ENCODE results near the gene OSER1.
A peak's percentile ranks its signal among the peaks of the same experiment; 100 is the strongest.

The OSER1 gene

GRCh38 chr20:44211177-44212039 lies 837 bp upstream of the OSER1 start:
- Histone ChIP-seq H3K4me3 (ENCODE audit: control insufficient read depth in 1 of 7, extremely low read depth in 1 of 7, insufficient read depth in 4 of 7, low read depth in 2 of 7, low read length in 6 of 7) (peak overlapping the region; percentile 75 to 98 (median 93)), H3K4me1 (ENCODE audit: control extremely low read depth in 1 of 4, control insufficient read depth in 4 of 4, insufficient read depth in 4 of 4, low read length in 3 of 4) (peaks cover 30 to 49% (median 36%) of the 10 kb centered on the region in 4 experiments), H3K27me3 (replicated peaks in 2 of 5; ENCODE audit: control insufficient read depth in 4 of 5, insufficient read depth in 5 of 5, low read length in 4 of 5) (no peaks in the 10 kb centered on the region), H3K36me3 (ENCODE audit: control insufficient read depth in 4 of 4, insufficient read depth in 4 of 4, low read length in 3 of 4) (peaks cover 0 to 1% (median under 1%) of the 10 kb centered on the region in 4 experiments), H3K9me3 (ENCODE audit: control extremely low read depth in 1 of 5, control insufficient read depth in 4 of 5, insufficient read depth in 2 of 5, low read depth in 1 of 5, low read length in 4 of 5) (no peaks in the 10 kb centered on the region), H3K27ac (ENCODE audit: insufficient read depth in 1 of 2, low read depth in 1 of 2, low read length in 2 of 2, poor library complexity in 1 of 2, severe bottlenecking in 2 of 2) (peak overlapping the region; percentile 95 to 96)
- CTCF ChIA-PET: interaction anchor here (0.9 to 9.2 kb wide), 4 partner anchors 15 to 249 kb away, joined by 3 to 166 read pairs (median 31); partner anchors contain the start of gene FITM2
- DNase-seq: peak; percentile 34 to 65 (median 49)
- POLR2A ChIA-PET: interaction anchor here (0.7 kb wide), 1 partner anchor 299 kb away, joined by 3 read pairs; no protein-coding TSS in a partner anchor
- WGBS (ENCODE audit: insufficient coverage): 0% methylated on average over 12 of the region's 24 CpGs

- no peaks in the 10 kb centered on the region for H3K27me3 ChIP-seq (replicated peaks in 2 of 5; ENCODE audit: control insufficient read depth in 4 of 5, insufficient read depth in 5 of 5, low read length in 4 of 5)
- ChIA-PET CTCF (interaction anchor here (0.8 to 1.9 kb wide), 2 partner anchors 14 kb away, joined by 3 to 8 read pairs; no protein-coding TSS in a partner anchor), POLR2A (interaction anchor here (0.6 to 0.7 kb wide), 3 partner anchors 9 to 417 kb away, joined by 3 to 6 read pairs (median 5); partner anchors contain the start of gene TTPAL)
- H3K36me3 ChIP-seq (ENCODE audit: control insufficient read depth in 4 of 4, insufficient read depth in 4 of 4, low read length in 3 of 4): peaks cover 8 to 14% (median 13%) of the 10 kb centered on the region in 4 experiments
- peak overlapping the region; percentile 86 to 98 (median 94) for H3K4me3 ChIP-seq (ENCODE audit: control insufficient read depth in 1 of 7, extremely low read depth in 1 of 7, insufficient read depth in 4 of 7, low read depth in 2 of 7, low read length in 6 of 7)
- WGBS (ENCODE audit: insufficient coverage): 0% methylated on average over 29 of the region's 31 CpGs
- H3K4me1 ChIP-seq (ENCODE audit: control extremely low read depth in 1 of 4, control insufficient read depth in 4 of 4, insufficient read depth in 4 of 4, low read length in 3 of 4): peaks cover 30 to 47% (median 36%) of the 10 kb centered on the region in 4 experiments
- H3K27ac ChIP-seq (ENCODE audit: insufficient read depth in 1 of 2, low read depth in 1 of 2, low read length in 2 of 2, poor library complexity in 1 of 2, severe bottlenecking in 2 of 2): peak overlapping the region; percentile 88 to 96
- H3K9me3 ChIP-seq (ENCODE audit: control extremely low read depth in 1 of 5, control insufficient read depth in 4 of 5, insufficient read depth in 2 of 5, low read depth in 1 of 5, low read length in 4 of 5): no peaks in the 10 kb centered on the region
- peak in 2 of 3 donors; percentile 34 to 48 for DNase-seq
These were observed 725 bp downstream of the OSER1 start for GRCh38 chr20:44209686-44210405.

DNA sequence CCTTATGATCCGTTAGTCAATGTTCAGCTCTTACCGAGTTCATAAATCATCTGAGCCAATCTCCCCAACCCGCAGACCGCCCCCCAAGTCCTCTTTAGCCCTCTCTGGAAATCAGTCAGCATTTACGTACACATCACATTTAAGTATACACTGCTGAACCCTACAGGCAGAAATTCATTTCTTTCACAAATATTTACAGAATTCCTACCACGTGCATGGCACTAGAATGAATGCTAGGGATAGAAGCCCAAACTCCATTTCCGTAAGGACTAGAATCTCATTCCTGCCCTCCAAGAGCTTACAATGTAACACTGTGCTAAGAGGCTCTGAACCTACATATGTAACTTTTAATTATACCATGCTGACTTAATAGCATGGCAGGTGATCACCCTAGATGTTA lies 1.8 kb downstream of the OSER1 start:
- peak; percentile 52 to 88 (median 83) for DNase-seq
- Histone ChIP-seq H3K27ac (ENCODE audit: insufficient read depth in 1 of 2, low read depth in 1 of 2, low read length in 2 of 2, poor library complexity in 1 of 2, severe bottlenecking in 2 of 2) (peak overlapping the region in 1 of 2 experiments; percentile 96), H3K27me3 (replicated peaks in 2 of 5; ENCODE audit: control insufficient read depth in 4 of 5, insufficient read depth in 5 of 5, low read length in 4 of 5) (no peaks in the 10 kb centered on the region), H3K9me3 (ENCODE audit: control extremely low read depth in 1 of 5, control insufficient read depth in 4 of 5, insufficient read depth in 2 of 5, low read depth in 1 of 5, low read length in 4 of 5) (no peaks in the 10 kb centered on the region), H3K36me3 (ENCODE audit: control insufficient read depth in 4 of 4, insufficient read depth in 4 of 4, low read length in 3 of 4) (peaks cover 10 to 21% (median 16%) of the 10 kb centered on the region in 4 experiments), H3K4me1 (ENCODE audit: control extremely low read depth in 1 of 4, control insufficient read depth in 4 of 4, insufficient read depth in 4 of 4, low read length in 3 of 4) (peaks cover 30 to 53% (median 37%) of the 10 kb centered on the region in 4 experiments), H3K4me3 (ENCODE audit: control insufficient read depth in 1 of 7, extremely low read depth in 1 of 7, insufficient read depth in 4 of 7, low read depth in 2 of 7, low read length in 6 of 7) (peak overlapping the region in 6 of 7 experiments; percentile 86 to 98 (median 94))
- CTCF ChIA-PET: interaction anchor here (0.7 to 1.9 kb wide), 5 partner anchors 8 to 253 kb away, joined by 3 to 8 read pairs (median 3); no protein-coding TSS in a partner anchor
- POLR2A ChIA-PET: no interaction called here
- 8% methylated on average over 6 of the region's 7 CpGs for WGBS (ENCODE audit: insufficient coverage)

DNA sequence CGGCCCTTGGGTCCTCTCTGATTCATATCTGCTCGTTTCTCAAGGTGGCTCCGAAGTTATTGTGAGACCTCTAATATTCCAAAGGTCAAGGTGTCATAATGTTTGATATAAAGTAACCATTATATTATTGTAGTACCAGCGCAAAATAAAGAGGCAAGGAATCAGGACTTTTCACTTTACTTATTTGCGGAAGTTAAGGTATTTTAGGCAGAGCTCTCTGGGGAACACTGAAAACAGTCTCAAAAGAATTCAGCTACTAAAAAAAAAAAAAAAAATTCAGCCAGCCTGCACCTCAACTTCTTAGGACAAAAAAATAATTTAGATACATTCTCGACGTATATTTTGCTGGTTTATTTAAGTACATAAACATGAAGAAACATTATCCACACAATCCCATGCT lies 2.4 kb downstream of the OSER1 start:
- Histone ChIP-seq H3K27ac (ENCODE audit: insufficient read depth in 1 of 2, low read depth in 1 of 2, low read length in 2 of 2, poor library complexity in 1 of 2, severe bottlenecking in 2 of 2) (peak overlapping the region in 1 of 2 experiments; percentile 96), H3K36me3 (ENCODE audit: control insufficient read depth in 4 of 4, insufficient read depth in 4 of 4, low read length in 3 of 4) (peaks cover 11 to 21% (median 16%) of the 10 kb centered on the region in 4 experiments), H3K9me3 (ENCODE audit: control extremely low read depth in 1 of 5, control insufficient read depth in 4 of 5, insufficient read depth in 2 of 5, low read depth in 1 of 5, low read length in 4 of 5) (no peaks in the 10 kb centered on the region), H3K4me3 (ENCODE audit: control insufficient read depth in 1 of 7, extremely low read depth in 1 of 7, insufficient read depth in 4 of 7, low read depth in 2 of 7, low read length in 6 of 7) (peak overlapping the region in 6 of 7 experiments; percentile 26 to 98 (median 94)), H3K4me1 (ENCODE audit: control extremely low read depth in 1 of 4, control insufficient read depth in 4 of 4, insufficient read depth in 4 of 4, low read length in 3 of 4) (peaks cover 30 to 53% (median 37%) of the 10 kb centered on the region in 4 experiments), H3K27me3 (replicated peaks in 2 of 5; ENCODE audit: control insufficient read depth in 4 of 5, insufficient read depth in 5 of 5, low read length in 4 of 5) (no peaks in the 10 kb centered on the region)
- WGBS (ENCODE audit: insufficient coverage): no CpG with 5 or more reads among the region's 7 CpGs
- DNase-seq: no peak
- CTCF ChIA-PET: interaction anchor here (0.6 to 1.9 kb wide), 6 partner anchors 9 to 396 kb away, joined by 3 to 8 read pairs (median 4); no protein-coding TSS in a partner anchor
- POLR2A ChIA-PET: no interaction called here

DNA sequence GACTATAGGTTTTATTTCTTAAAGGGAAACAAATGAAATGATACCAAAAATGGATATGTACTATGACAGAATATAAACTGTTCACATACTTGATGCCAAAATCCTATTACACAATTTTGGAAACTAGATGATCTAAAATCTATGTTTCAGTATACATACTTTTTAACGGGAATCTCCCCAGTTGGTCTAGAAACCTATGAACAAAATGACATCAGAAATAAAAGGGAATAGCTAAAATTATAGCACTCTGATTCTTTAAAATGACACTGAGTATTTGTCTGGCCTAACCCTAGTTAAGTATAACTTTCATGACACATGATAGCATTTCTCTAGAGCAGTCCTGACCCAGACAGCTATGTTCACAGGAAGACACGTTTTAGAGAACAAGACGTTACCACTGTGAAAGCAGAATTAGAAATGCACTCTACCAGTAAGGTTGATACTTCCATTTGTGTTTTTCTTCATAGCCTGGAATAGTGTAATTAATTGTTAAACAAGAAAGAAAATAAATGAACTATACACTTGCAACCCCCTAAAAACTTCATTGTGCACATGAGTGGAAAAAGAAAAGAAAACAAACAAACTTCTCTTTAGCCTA lies 3.3 kb downstream of the OSER1 start:
- ChIA-PET CTCF (interaction anchor here (0.7 to 1.4 kb wide), 3 partner anchors 10 to 18 kb away, joined by 3 to 4 read pairs (median 3); no protein-coding TSS in a partner anchor), POLR2A (interaction anchor here (0.7 kb wide), 1 partner anchor 763 kb away, joined by 3 read pairs; no protein-coding TSS in a partner anchor)
- Histone ChIP-seq H3K4me3 (ENCODE audit: control insufficient read depth in 1 of 7, extremely low read depth in 1 of 7, insufficient read depth in 4 of 7, low read depth in 2 of 7, low read length in 6 of 7) (no peak overlapping the region), H3K27ac (ENCODE audit: insufficient read depth in 1 of 2, low read depth in 1 of 2, low read length in 2 of 2, poor library complexity in 1 of 2, severe bottlenecking in 2 of 2) (peak overlapping the region in 1 of 2 experiments; percentile 27), H3K4me1 (ENCODE audit: control extremely low read depth in 1 of 4, control insufficient read depth in 4 of 4, insufficient read depth in 4 of 4, low read length in 3 of 4) (peaks cover 28 to 52% (median 37%) of the 10 kb centered on the region in 4 experiments), H3K9me3 (ENCODE audit: control extremely low read depth in 1 of 5, control insufficient read depth in 4 of 5, insufficient read depth in 2 of 5, low read depth in 1 of 5, low read length in 4 of 5) (no peaks in the 10 kb centered on the region), H3K27me3 (replicated peaks in 2 of 5; ENCODE audit: control insufficient read depth in 4 of 5, insufficient read depth in 5 of 5, low read length in 4 of 5) (no peaks in the 10 kb centered on the region), H3K36me3 (ENCODE audit: control insufficient read depth in 4 of 4, insufficient read depth in 4 of 4, low read length in 3 of 4) (peaks cover 18 to 24% (median 22%) of the 10 kb centered on the region in 4 experiments)
- no peak for DNase-seq
- WGBS (ENCODE audit: insufficient coverage): 47% methylated on average over 2 of the region's 3 CpGs

DNA sequence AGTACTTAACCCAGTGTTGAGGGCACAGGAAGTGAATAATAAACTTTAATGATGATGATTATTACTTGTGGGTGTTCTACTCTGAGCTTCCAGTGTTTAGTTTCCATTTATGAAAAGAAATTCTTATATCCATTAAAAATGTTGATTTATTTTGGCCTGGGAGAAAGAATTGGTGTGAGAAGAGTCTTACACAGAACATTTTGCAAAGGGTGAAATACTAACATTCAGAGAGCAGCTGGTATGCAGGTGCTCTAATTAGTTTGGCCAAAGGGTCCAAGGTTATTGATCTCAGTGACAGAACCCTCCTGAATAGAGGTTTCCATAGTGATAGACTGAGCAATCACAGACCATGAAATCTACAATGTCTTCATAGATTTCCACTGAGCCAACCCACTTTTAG lies 4.4 kb downstream of the OSER1 start:
- Histone ChIP-seq H3K27me3 (replicated peaks in 2 of 5; ENCODE audit: control insufficient read depth in 4 of 5, insufficient read depth in 5 of 5, low read length in 4 of 5) (no peaks in the 10 kb centered on the region), H3K36me3 (ENCODE audit: control insufficient read depth in 4 of 4, insufficient read depth in 4 of 4, low read length in 3 of 4) (peaks cover 22 to 35% (median 29%) of the 10 kb centered on the region in 4 experiments), H3K27ac (ENCODE audit: insufficient read depth in 1 of 2, low read depth in 1 of 2, low read length in 2 of 2, poor library complexity in 1 of 2, severe bottlenecking in 2 of 2) (no peak overlapping the region), H3K4me1 (ENCODE audit: control extremely low read depth in 1 of 4, control insufficient read depth in 4 of 4, insufficient read depth in 4 of 4, low read length in 3 of 4) (peaks cover 21 to 41% (median 28%) of the 10 kb centered on the region in 4 experiments), H3K9me3 (ENCODE audit: control extremely low read depth in 1 of 5, control insufficient read depth in 4 of 5, insufficient read depth in 2 of 5, low read depth in 1 of 5, low read length in 4 of 5) (no peaks in the 10 kb centered on the region), H3K4me3 (ENCODE audit: control insufficient read depth in 1 of 7, extremely low read depth in 1 of 7, insufficient read depth in 4 of 7, low read depth in 2 of 7, low read length in 6 of 7) (no peak overlapping the region)
- ChIA-PET CTCF (interaction anchor here (0.6 to 1.4 kb wide), 3 partner anchors 9 to 17 kb away, joined by 3 to 4 read pairs (median 3); no protein-coding TSS in a partner anchor), POLR2A (interaction anchor here (0.7 kb wide), 1 partner anchor 471 kb away, joined by 4 read pairs; no protein-coding TSS in a partner anchor)
- no peak for DNase-seq

Data from common myeloid progenitor, CD34-positive (primary cell).